Measurements from ENCODE around the gene PADI4.

Gene PADI4

GRCh38 chr1:17309426-17310067, 1.6 kb downstream of the PADI4 start:
- H3K4me3 ChIP-seq (replicated peaks in 1 of 2; ENCODE audit: low read depth in 2 of 2, low read length in 2 of 2): no peak overlapping the region
- TF ChIP-seq CTCF (IDR thresholded peaks at IDR 0.05; ENCODE audit: low read depth, low read length): no peak
- no peak for DNase-seq (ENCODE audit: low read depth in 2 of 2)

GRCh38 chr1:17310068-17310640, 2.2 kb downstream of the PADI4 start:
- DNase-seq (ENCODE audit: low read depth in 2 of 2): no peak
- no peak overlapping the region for H3K4me3 ChIP-seq (replicated peaks in 1 of 2; ENCODE audit: low read depth in 2 of 2, low read length in 2 of 2)
- no peak for TF ChIP-seq CTCF (IDR thresholded peaks at IDR 0.05; ENCODE audit: low read depth, low read length)

GRCh38 chr1:17313530-17314309, 5.7 kb downstream of the PADI4 start:
- no peak for DNase-seq (ENCODE audit: low read depth in 2 of 2)
- H3K4me3 ChIP-seq (replicated peaks in 1 of 2; ENCODE audit: low read depth in 2 of 2, low read length in 2 of 2): no peak overlapping the region
- no peak for TF ChIP-seq CTCF (IDR thresholded peaks at IDR 0.05; ENCODE audit: low read depth, low read length)

GRCh38 chr1:17314491-17314971, 6.5 kb downstream of the PADI4 start:
- no peak for TF ChIP-seq CTCF (IDR thresholded peaks at IDR 0.05; ENCODE audit: low read depth, low read length)
- no peak overlapping the region for H3K4me3 ChIP-seq (replicated peaks in 1 of 2; ENCODE audit: low read depth in 2 of 2, low read length in 2 of 2)
- DNase-seq (ENCODE audit: low read depth in 2 of 2): no peak

GRCh38 chr1:17315542-17316130, 7.6 kb downstream of the PADI4 start:
- no peak for TF ChIP-seq CTCF (IDR thresholded peaks at IDR 0.05; ENCODE audit: low read depth, low read length)
- no peak overlapping the region for H3K4me3 ChIP-seq (replicated peaks in 1 of 2; ENCODE audit: low read depth in 2 of 2, low read length in 2 of 2)
- DNase-seq (ENCODE audit: low read depth in 2 of 2): no peak

GRCh38 chr1:17316704-17317103, 8.7 kb downstream of the PADI4 start:
- TF ChIP-seq CTCF (IDR thresholded peaks at IDR 0.05; ENCODE audit: low read depth, low read length): no peak
- no peak for DNase-seq (ENCODE audit: low read depth in 2 of 2)
- H3K4me3 ChIP-seq (replicated peaks in 1 of 2; ENCODE audit: low read depth in 2 of 2, low read length in 2 of 2): no peak overlapping the region
